ENCODE results near the gene RNU7-1.
A peak's percentile ranks its signal among the peaks of the same experiment; 100 is the strongest.

Gene RNU7-1

GRCh38 chr12:6961695-6962284, 18.2 kb downstream of the RNU7-1 start:
- peak; percentile 66 for DNase-seq
- peaks cover 55% of the 10 kb centered on the region for H3K4me1 Mint-ChIP-seq

GRCh38 chr12:6962285-6963015, 18.8 kb downstream of the RNU7-1 start:
- no peak for TF ChIP-seq CTCF (IDR thresholded peaks at IDR 0.05)
- Mint-ChIP-seq H3K27me3 (ENCODE audit: low read depth, poor library complexity) (peaks cover 2% of the 10 kb centered on the region), H3K4me1 (peaks cover 49% of the 10 kb centered on the region), H3K36me3 (ENCODE audit: low read depth) (peaks cover 21% of the 10 kb centered on the region), H3K4me3 (peak overlapping the region; percentile 77), H3K9me3 (no peaks in the 10 kb centered on the region), H3K27ac (peak overlapping the region; percentile 98)
- DNase-seq: no peak

More at GRCh38 chr12:6961695-6962284, 18.2 kb downstream of the RNU7-1 start:
- Mint-ChIP-seq H3K9me3 (no peaks in the 10 kb centered on the region), H3K27ac (peak overlapping the region; percentile 98), H3K36me3 (ENCODE audit: low read depth) (peaks cover 17% of the 10 kb centered on the region), H3K4me3 (peak overlapping the region; percentile 77), H3K27me3 (ENCODE audit: low read depth, poor library complexity) (peaks cover 2% of the 10 kb centered on the region)
- peak; percentile 52 for TF ChIP-seq CTCF (IDR thresholded peaks at IDR 0.05)

- TF ChIP-seq CTCF (IDR thresholded peaks at IDR 0.05): no peak
- Mint-ChIP-seq H3K4me3 (no peak overlapping the region), H3K36me3 (ENCODE audit: low read depth) (peaks cover 28% of the 10 kb centered on the region), H3K9me3 (no peaks in the 10 kb centered on the region), H3K27ac (no peak overlapping the region), H3K4me1 (peaks cover 49% of the 10 kb centered on the region), H3K27me3 (ENCODE audit: low read depth, poor library complexity) (no peaks in the 10 kb centered on the region)
- no peak for DNase-seq
Measured at GRCh38 chr12:6963016-6963731, 19.6 kb downstream of the RNU7-1 start.

- no peak for TF ChIP-seq CTCF (IDR thresholded peaks at IDR 0.05)
- H3K4me3 Mint-ChIP-seq: no peak overlapping the region
- H3K9me3 Mint-ChIP-seq: no peaks in the 10 kb centered on the region
- no peak overlapping the region for H3K27ac Mint-ChIP-seq
- peaks cover 35% of the 10 kb centered on the region for H3K36me3 Mint-ChIP-seq (ENCODE audit: low read depth)
- no peaks in the 10 kb centered on the region for H3K27me3 Mint-ChIP-seq (ENCODE audit: low read depth, poor library complexity)
- no peak for DNase-seq
- H3K4me1 Mint-ChIP-seq: peaks cover 48% of the 10 kb centered on the region
Measured at GRCh38 chr12:6963791-6964413, 20.3 kb downstream of the RNU7-1 start.

- Mint-ChIP-seq H3K27ac (peak overlapping the region; percentile 85), H3K36me3 (ENCODE audit: low read depth) (peaks cover 39% of the 10 kb centered on the region), H3K4me1 (peaks cover 48% of the 10 kb centered on the region), H3K4me3 (no peak overlapping the region), H3K27me3 (ENCODE audit: low read depth, poor library complexity) (no peaks in the 10 kb centered on the region), H3K9me3 (no peaks in the 10 kb centered on the region)
- no peak for DNase-seq
- no peak for TF ChIP-seq CTCF (IDR thresholded peaks at IDR 0.05)
Measured at GRCh38 chr12:6964605-6965025, 21.0 kb downstream of the RNU7-1 start.
